Activated T-cell treated with anti-CD3 and anti-CD28 coated beads, Interleukin-2, amount 50 U/mL, for 48 hours (primary cell): Measurements from ENCODE around the gene TLR9.

Experiments
- DNase-seq, 2 experiments: peaks; one replicate each; pipeline ENCODE4 v3.0.0-alpha.2; 2020

The TLR9 gene

DNA sequence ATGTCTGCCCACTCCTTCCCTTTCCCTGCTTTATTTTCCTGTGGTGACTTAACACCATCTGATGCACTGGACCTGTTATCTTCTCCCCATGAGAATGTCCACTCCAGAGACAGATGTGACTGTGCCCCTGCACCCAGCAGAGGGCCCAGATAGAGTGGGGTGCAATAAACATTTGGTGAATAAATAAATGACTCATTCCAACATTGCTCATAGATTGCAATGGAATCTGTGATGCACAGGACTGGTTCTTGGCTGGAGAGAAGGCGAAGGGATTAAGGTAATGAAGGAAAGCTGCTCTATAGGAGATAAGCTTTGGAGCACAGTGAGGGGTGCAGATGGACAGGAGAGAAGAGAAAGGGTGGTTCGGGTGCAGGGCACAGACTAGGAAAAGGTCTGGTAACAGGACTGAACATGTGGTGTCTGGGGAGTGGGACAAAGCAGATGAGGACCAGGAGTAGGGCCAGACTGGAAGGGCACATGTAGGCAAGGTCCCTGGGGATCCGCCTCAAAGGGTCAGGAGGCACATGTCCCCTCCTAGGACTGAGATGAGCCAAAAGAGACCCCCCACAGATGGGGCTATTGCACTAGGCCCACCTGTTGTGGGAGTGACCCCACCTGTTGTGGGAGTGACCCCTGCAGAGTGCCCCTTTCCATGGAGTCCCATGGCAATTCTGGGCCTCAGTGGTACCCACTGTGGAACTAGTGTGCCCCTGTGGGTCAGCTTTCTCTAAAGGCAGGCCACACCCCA is 53.8 kb downstream of the TLR9 start:
- no peak for DNase-seq
